ENCODE measurements around the gene INA.

DNA sequence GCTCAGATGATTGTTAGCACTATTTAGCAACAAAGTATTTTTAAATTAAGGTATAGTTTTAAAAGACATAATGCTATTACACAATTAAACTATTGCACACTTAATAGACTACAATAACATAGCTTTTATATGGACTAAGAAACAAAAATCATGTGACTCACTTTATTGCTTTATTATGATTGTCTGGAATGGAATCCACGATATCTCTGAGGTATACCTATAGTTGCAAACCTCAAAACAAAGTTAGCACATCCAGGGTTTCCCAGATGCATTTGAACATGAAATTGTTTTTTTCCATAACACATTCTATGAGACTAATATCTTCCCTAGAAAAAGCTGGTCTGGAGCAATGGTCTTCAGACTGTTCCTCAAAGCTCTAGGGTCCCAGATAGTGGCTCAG, 49.5 kb upstream of the INA start:
- no peak for TF ChIP-seq POLR2A (IDR thresholded peaks at IDR 0.05; ENCODE audit: low read length)
- no peak for TF ChIP-seq GATA1 (IDR thresholded peaks at IDR 0.05; ENCODE audit: low read depth, low read length)
